CD4-positive, alpha-beta T cell treated with Interleukin-6 at 100 ng/mL for 8 hours (primary cell): ENCODE measurements around the gene PCNX2.

Source experiments
- DNase-seq: peaks from one replicate; pipeline ENCODE4 v3.0.0-alpha.2; 2020; ENCODE audit warnings: mixed read lengths, low spot score

PCNX2 gene

GRCh38 chr1:233256789-233257188, 38.7 kb downstream of the PCNX2 start:
- DNase-seq = no peak

DNA sequence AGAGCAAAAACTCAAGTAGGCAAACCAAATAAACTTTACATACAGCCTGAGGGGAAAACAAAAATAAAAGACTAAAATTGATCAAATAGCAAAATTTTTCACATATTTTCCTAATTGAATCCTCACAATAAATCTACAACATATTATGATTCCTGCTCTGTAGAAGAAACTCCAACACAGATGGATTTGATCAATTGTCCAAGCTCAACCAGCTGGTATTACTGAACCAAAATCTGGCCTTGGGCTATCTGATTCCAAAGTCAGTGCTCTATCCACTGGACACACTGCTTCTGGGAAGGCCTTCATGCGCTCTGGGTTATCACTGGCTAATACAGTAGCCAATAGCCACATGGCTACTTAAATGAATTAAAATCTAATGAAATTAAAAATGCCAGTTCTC, 39.3 kb downstream of the PCNX2 start:
- no peak for DNase-seq

GRCh38 chr1:233255145-233255544, 40.4 kb downstream of the PCNX2 start:
- DNase-seq = no peak

DNA sequence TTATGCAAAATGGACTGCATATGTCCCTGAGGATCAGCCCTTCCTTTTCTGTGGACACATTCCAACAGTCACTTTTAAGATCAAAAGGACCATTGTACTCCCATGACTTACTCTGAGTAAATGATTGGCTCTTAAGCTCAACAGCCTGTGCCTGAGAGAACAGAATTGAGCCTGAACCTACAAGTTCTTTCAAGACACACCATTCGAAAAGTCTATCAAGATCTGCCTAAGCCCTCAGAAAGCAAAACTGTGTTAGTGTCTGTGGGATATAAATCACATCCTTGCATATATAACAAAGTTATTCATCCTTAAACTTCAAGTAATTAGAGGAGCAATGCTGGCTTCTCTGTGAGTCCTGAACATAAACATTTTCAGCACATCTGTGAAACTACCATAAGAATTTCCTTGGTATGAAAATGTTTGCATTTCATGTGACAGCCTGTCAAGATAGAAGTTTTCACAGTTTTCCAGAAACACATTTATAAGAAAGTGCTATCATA, 41.6 kb downstream of the PCNX2 start:
- no peak for DNase-seq

DNA sequence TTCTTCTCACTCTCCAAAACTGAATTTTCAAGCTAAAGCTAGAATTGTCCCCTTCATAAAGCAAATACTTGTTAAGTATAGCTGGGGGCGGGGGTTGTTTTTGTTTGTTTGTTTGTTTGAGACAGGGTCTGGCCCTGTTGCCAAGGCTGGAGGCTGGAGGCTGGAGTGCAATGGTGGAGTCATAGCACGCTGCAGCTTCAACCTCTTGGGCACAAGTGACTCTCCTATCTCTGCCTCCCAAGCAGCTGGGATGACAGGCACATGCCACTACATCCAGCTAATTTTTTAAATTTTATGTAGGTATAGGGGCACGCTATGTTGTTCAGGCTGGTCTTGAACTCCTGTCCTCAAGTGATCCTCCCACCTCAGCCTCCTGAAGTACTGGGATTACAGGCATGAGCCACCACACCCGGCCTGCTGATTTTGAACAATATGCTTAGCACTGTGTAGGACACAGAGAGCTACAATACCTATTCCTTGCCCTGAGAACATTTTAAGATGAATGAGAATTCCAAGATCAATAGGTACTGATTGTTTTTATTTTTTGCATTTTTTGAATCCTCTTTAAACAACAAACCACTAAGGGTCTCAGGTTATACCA, 42.2 kb downstream of the PCNX2 start:
- no peak for DNase-seq

DNA sequence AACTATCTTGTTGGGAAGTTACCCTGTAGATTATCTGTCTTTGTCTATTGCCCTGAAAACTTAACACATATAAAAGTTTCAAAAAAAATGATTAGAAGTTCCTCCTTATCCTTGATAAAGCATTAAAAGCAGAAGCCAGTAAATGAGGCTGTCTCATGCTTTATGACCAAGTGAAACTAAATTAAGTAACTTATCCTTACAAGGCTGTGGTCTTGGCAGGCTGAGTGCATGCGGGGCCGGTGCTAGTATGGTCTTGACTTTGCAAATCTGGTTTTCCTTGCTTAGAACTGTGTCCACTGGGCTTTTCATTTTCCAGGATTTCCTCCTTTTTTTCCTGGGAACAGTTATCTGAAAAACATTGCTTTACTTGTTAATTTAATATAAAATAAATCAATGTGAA, 43.1 kb downstream of the PCNX2 start:
- no peak for DNase-seq

GRCh38 chr1:233251201-233251720, 44.3 kb downstream of the PCNX2 start:
- no peak for DNase-seq

- DNase-seq = no peak
Observed at GRCh38 chr1:233248014-233248413, 47.5 kb downstream of the PCNX2 start.

DNA sequence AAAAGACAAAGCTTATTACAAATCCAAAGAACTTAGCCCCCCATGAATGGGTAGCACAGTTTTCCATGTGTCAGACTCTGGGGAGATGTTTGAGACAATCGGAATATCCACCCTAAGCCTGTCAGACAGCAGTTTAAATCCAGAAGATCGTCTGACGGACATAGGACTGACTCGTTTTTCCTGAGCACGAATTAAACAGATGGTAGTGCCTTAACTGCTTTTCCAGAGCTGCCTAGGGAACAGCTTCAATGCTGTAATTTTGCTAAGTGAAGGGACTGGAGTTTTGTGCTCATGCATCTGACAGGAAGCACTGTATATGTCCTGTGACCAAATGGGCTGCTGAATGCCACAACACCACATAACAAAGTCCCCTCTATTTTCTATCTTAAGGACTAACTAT, 48.6 kb downstream of the PCNX2 start:
- no peak for DNase-seq

- no peak for DNase-seq
Observed at GRCh38 chr1:233245191-233245765, 50.2 kb downstream of the PCNX2 start.

- DNase-seq = no peak
Observed at GRCh38 chr1:233244183-233244582, 51.3 kb downstream of the PCNX2 start.

DNA sequence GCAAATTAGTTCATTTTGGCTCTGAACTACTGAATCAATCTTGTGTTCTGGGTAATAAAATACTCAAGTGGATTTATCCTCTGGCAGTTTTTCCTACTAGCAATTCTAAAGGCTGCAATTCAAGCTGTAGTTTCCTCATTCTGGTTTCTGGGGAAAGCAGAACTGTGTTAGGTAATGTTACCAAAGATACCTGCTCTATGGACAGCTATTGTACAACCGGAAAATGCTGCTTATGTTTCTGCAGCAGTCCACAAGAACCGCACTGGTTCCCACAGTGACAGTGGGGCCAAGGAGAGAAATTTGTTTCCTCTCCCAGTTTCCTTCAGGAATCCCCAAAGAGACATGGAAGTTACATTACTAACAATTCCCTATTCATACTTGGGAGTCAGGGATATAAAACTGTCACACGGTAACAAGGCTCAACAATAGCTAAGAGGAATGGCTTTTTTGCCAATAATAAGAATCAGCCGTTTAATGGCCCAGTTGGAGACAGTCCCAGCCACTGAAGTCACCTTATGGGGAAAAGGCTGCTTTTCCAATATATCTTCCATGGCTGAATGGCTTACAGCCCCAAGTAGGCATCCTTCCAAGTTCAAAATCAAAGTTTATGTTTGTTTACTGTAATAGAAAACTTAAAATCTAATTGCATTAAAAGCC, 52.6 kb downstream of the PCNX2 start:
- no peak for DNase-seq

DNA sequence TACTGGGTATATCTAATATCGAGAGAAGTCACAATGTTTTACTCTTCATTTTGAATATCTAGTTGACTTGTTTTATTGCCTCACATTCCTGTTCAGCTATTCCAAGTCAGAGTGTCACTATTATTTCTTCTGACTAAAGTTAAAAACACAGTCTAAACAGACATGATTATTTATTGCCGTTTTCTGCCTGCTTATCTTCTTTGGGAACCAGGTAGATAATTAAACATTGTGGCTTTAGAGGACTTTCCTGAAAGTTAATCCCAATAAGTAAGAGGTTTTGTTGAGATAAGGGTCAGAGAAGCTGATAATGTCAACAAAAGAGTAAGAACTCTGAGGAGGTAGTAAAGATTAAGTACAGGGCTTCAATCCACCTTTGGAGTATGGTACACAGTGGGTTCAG, 53.8 kb downstream of the PCNX2 start:
- no peak for DNase-seq

GRCh38 chr1:233240829-233241682, 54.5 kb downstream of the PCNX2 start:
- DNase-seq = no peak

DNA sequence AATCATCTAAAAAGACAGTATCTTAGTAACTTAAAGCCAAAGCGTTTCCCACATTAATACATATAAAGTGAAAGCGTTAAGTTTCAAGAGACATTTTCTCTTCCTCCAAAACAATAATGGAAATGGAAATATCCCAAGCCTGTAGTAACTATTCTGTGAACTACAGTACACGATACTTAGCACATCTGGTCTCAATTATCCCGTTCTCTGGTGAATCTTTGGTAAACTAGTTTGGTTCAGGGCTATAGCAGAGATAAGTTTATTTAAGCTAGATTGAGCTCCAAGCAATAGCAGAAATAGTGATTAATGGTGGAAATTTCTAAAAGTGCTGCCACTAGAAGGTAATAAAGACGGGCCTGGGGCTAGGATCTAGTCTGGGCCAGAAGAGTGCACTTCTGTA, 55.2 kb downstream of the PCNX2 start:
- DNase-seq = no peak

GRCh38 chr1:233238884-233239431, 56.6 kb downstream of the PCNX2 start:
- no peak for DNase-seq

GRCh38 chr1:233237647-233238046, 57.9 kb downstream of the PCNX2 start:
- DNase-seq = no peak

- no peak for DNase-seq
Observed at GRCh38 chr1:233233508-233234040, 62.0 kb downstream of the PCNX2 start.

GRCh38 chr1:233230011-233230410, 65.5 kb downstream of the PCNX2 start:
- no peak for DNase-seq

- no peak for DNase-seq
Observed at GRCh38 chr1:233229288-233229687, 66.2 kb downstream of the PCNX2 start.

DNA sequence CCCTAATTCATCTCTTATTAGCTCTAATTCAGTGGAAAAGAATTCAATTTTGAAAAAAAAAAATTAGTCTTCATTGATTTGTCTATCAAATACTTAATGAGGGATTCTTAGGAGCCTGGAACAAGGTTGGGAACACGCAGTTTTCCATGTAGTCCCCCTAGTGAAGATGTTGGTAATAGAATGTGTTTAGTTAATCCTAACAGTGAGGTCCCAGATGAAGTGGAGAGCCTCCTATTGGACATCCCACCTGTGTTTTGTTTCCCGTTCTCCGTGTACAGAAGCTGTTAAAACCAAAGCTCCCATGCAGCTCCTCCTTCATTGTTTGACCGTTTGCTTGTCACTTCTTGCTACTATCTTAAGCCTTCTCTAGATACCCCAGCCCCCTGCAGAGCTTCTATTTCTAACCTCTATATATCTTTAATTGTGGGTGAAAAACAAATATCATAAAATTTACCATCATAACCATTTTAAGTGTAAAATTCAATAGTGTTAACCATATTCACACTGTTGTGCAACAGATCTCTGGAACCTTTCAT, 67.5 kb downstream of the PCNX2 start:
- no peak for DNase-seq

DNA sequence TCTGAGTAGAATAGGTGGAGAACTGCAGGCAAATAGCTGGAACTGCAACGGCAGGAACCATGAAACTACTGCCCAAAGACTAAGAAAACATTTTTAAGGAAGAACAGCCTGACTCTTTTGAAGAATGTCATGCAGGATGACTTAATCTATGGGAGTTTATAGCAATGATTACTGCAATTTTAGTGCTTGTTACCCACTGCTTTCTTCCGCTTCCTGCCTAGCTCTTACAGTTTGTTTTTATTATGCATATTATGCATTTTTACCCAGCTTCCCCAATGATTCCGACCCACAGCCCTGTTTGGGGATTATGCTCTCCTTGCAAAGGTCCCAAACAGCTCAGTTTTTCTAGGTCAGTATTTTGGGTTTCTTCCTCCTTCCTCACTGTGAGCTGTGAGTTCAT, 71.2 kb downstream of the PCNX2 start:
- DNase-seq = no peak
